GM23338 (cell line): ENCODE data around the gene LMF1. TPM values are rescaled to one million over a fixed set of nuclear protein-coding genes. Genes with fewer than 3 reads are reported as not detected.
"Not testable (repeated sequence)": the region's sequence is repeated elsewhere in the genome, so short reads cannot be mapped to it uniquely, and the experiment has no call there.

ENCODE experiments used
- ATAC-seq: fragments of 200-7000 bp; cut with Tn5 transposase; 3 replicates; pipeline ENCODE4 v1.9.1; 2020
- DNase-seq: peaks from one replicate; pipeline ENCODE4 v3.0.0-alpha.2; 2015; ENCODE audit warnings: low spot score
- H2AFZ ChIP-seq: fragments of 200-600 bp; sonication (generic); 2 replicates; pipeline ENCODE4 v1.8.0; 2016; ENCODE audit warnings: antibody characterized with exemption, mild to moderate bottlenecking, moderate library complexity
- H3F3A ChIP-seq: fragments of 200-600 bp; sonication (generic); replicated peaks from 2 replicates; pipeline ENCODE4 v1.8.0; 2017; ENCODE audit warnings: antibody characterized with exemption, mixed run types, low read depth
- H3K27ac ChIP-seq: fragments of 200-600 bp; sonication (generic); 2 replicates; pipeline ENCODE4 v1.6.1; 2016; ENCODE audit warnings: low read depth
- H3K27me3 ChIP-seq: fragments of 200-600 bp; sonication (generic); 2 replicates; pipeline ENCODE4 v1.8.0; 2016; ENCODE audit warnings: mild to moderate bottlenecking, mixed run types, moderate library complexity; ENCODE audit not compliant: insufficient read depth
- H3K36me3 ChIP-seq: fragments of 200-600 bp; sonication (generic); 2 replicates; pipeline ENCODE4 v1.8.0; 2016; ENCODE audit warnings: mild to moderate bottlenecking; ENCODE audit not compliant: insufficient read depth
- H3K4me1 ChIP-seq: fragments of 200-600 bp; sonication (generic); 2 replicates; pipeline ENCODE4 v1.8.0; 2016; ENCODE audit warnings: mild to moderate bottlenecking, moderate library complexity; ENCODE audit not compliant: insufficient read depth
- H3K4me2 ChIP-seq: fragments of 200-600 bp; sonication (generic); 2 replicates; pipeline ENCODE4 v1.7.1; 2017; ENCODE audit warnings: mixed run types
- H3K4me3 ChIP-seq: fragments of 200-600 bp; sonication (generic); 2 replicates; pipeline ENCODE4 v1.6.1; 2016; ENCODE audit warnings: mixed run types
- H3K79me2 ChIP-seq: fragments of 200-600 bp; sonication (generic); replicated peaks from 2 replicates; pipeline ENCODE4 v1.8.0; 2017; ENCODE audit warnings: mild to moderate bottlenecking; ENCODE audit not compliant: insufficient read depth
- H3K9me2 ChIP-seq: fragments of 200-600 bp; sonication (generic); 2 replicates; pipeline ENCODE4 v1.8.0; 2017; ENCODE audit not compliant: insufficient read depth
- H4K20me1 ChIP-seq: fragments of 200-600 bp; sonication (generic); replicated peaks from 2 replicates; pipeline ENCODE4 v1.8.0; 2017; ENCODE audit warnings: mild to moderate bottlenecking; ENCODE audit not compliant: insufficient read depth
- H3K27ac Mint-ChIP-seq: 2 replicates; pipeline ENCODE4 v1.8.0; 2020; ENCODE audit warnings: inconsistent platforms, mild to moderate bottlenecking, moderate library complexity, mixed read lengths
- H3K27me3 Mint-ChIP-seq: 3 replicates; pipeline ENCODE4 v1.8.0; 2022; ENCODE audit warnings: low read depth, mild to moderate bottlenecking, moderate library complexity, mixed read lengths, inconsistent platforms; ENCODE audit not compliant: insufficient read depth, poor library complexity
- H3K36me3 Mint-ChIP-seq: 3 replicates; pipeline ENCODE4 v1.8.0; 2021; ENCODE audit warnings: low read depth, mild to moderate bottlenecking, inconsistent platforms, moderate library complexity, mixed read lengths
- H3K4me1 Mint-ChIP-seq: 3 replicates; pipeline ENCODE4 v1.8.0; 2020; ENCODE audit warnings: mild to moderate bottlenecking, inconsistent platforms, mixed read lengths
- H3K4me3 Mint-ChIP-seq: 3 replicates; pipeline ENCODE4 v1.8.0; 2021; ENCODE audit warnings: moderate library complexity, mild to moderate bottlenecking, inconsistent platforms, mixed read lengths
- H3K9me3 Mint-ChIP-seq: 3 replicates; pipeline ENCODE4 v1.8.0; 2020; ENCODE audit warnings: moderate library complexity, mild to moderate bottlenecking, inconsistent platforms, mixed read lengths
- EZH2 ChIP-seq: fragments of 200-600 bp; sonication (generic); IDR thresholded peaks from one replicate; pipeline ENCODE4 v1.8.0; 2017; ENCODE audit warnings: antibody characterized with exemption, mild to moderate bottlenecking, low read depth; ENCODE audit not compliant: unreplicated experiment
- JUNB ChIP-seq: IDR thresholded peaks from one replicate; pipeline ENCODE4 v1.6.1; 2016; ENCODE audit warnings: antibody characterized with exemption; ENCODE audit not compliant: unreplicated experiment
- NANOG ChIP-seq: IDR thresholded peaks from 2 replicates; pipeline ENCODE4 v1.6.1; 2016; ENCODE audit warnings: antibody characterized with exemption, borderline replicate concordance
- ZNF114 ChIP-seq: fragments of 250-450 bp; sonication (Bioruptor Pico); IDR thresholded peaks from 2 replicates; pipeline ENCODE4 v1.5.0; 2020; ENCODE audit warnings: mild to moderate bottlenecking, moderate library complexity
- ZNF331 ChIP-seq: fragments of 250-450 bp; sonication (Bioruptor Pico); IDR thresholded peaks from 2 replicates; pipeline ENCODE4 v1.5.0; 2020; ENCODE audit warnings: low read depth, mild to moderate bottlenecking, moderate library complexity
- polyA plus RNA-seq: library from polyadenylated mRNA; unstranded; fragments of >200 nt; fragmentation: Nextera tagmentation; extraction: Ambion mirVana; gene quantifications from 2 replicates; pipeline ENCODE4 v1.2.1, GENCODE V29; 2016
- total RNA-seq: library from RNA; depleted of rRNA; stranded (reverse); fragments of >200 nt; shearing (Covaris generic); gene quantifications from 2 replicates; pipeline ENCODE4 v1.2.3, GENCODE V29; 2014
- TF ChIP-seq, protein P1 (sequence below), 2 experiments: fragments of 200-600 bp in 1 of 2; sonication (generic) in 1 of 2; conservative IDR thresholded peaks; 2 replicates each; pipeline versions ENCODE4 v1.5.1 to v1.6.1; 2016 to 2017; ENCODE audit warnings: antibody characterized with exemption in 2 of 2, low read depth in 2 of 2, mild to moderate bottlenecking in 2 of 2, moderate library complexity in 1 of 2
- TF ChIP-seq, protein P2 (sequence below): IDR thresholded peaks from one replicate; pipeline ENCODE4 v1.6.1; 2018; ENCODE audit warnings: antibody characterized with exemption; ENCODE audit not compliant: unreplicated experiment

The LMF1 gene
- total and polyA plus RNA-seq, 2 experiments from 2014 or later, result 4.2 to 10.1 TPM

DNA sequence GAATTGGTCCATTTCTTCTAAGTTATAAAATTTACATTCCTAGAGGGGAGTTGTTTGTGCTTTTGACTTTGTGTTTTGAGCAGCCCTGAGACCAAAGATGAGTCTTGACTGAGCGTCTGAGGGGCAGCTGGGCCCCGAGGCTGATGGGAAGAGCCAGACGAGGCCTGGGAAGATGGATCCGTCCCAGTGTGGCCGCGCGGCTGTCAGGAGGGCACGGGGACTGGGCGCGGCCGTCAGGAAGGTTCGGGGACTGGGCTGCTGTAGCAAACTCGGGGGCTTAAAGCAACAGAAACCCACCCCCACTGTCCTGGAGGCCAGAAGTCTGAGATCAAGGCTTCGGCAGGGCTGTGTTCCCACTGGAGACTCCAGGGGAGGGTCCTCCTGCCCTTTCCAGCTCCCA, 132.0 kb downstream of the LMF1 start (continued):
- no peak for TF ChIP-seq ZNF331 (CRISPR knock-in tag)
- TF ChIP-seq, protein P1, sequence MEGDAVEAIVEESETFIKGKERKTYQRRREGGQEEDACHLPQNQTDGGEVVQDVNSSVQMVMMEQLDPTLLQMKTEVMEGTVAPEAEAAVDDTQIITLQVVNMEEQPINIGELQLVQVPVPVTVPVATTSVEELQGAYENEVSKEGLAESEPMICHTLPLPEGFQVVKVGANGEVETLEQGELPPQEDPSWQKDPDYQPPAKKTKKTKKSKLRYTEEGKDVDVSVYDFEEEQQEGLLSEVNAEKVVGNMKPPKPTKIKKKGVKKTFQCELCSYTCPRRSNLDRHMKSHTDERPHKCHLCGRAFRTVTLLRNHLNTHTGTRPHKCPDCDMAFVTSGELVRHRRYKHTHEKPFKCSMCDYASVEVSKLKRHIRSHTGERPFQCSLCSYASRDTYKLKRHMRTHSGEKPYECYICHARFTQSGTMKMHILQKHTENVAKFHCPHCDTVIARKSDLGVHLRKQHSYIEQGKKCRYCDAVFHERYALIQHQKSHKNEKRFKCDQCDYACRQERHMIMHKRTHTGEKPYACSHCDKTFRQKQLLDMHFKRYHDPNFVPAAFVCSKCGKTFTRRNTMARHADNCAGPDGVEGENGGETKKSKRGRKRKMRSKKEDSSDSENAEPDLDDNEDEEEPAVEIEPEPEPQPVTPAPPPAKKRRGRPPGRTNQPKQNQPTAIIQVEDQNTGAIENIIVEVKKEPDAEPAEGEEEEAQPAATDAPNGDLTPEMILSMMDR (conservative IDR thresholded peaks at IDR 0.05; ENCODE audit: low read depth in 2 of 2), result no peak
- TF ChIP-seq, protein P2, sequence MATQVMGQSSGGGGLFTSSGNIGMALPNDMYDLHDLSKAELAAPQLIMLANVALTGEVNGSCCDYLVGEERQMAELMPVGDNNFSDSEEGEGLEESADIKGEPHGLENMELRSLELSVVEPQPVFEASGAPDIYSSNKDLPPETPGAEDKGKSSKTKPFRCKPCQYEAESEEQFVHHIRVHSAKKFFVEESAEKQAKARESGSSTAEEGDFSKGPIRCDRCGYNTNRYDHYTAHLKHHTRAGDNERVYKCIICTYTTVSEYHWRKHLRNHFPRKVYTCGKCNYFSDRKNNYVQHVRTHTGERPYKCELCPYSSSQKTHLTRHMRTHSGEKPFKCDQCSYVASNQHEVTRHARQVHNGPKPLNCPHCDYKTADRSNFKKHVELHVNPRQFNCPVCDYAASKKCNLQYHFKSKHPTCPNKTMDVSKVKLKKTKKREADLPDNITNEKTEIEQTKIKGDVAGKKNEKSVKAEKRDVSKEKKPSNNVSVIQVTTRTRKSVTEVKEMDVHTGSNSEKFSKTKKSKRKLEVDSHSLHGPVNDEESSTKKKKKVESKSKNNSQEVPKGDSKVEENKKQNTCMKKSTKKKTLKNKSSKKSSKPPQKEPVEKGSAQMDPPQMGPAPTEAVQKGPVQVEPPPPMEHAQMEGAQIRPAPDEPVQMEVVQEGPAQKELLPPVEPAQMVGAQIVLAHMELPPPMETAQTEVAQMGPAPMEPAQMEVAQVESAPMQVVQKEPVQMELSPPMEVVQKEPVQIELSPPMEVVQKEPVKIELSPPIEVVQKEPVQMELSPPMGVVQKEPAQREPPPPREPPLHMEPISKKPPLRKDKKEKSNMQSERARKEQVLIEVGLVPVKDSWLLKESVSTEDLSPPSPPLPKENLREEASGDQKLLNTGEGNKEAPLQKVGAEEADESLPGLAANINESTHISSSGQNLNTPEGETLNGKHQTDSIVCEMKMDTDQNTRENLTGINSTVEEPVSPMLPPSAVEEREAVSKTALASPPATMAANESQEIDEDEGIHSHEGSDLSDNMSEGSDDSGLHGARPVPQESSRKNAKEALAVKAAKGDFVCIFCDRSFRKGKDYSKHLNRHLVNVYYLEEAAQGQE, result no peak

DNA sequence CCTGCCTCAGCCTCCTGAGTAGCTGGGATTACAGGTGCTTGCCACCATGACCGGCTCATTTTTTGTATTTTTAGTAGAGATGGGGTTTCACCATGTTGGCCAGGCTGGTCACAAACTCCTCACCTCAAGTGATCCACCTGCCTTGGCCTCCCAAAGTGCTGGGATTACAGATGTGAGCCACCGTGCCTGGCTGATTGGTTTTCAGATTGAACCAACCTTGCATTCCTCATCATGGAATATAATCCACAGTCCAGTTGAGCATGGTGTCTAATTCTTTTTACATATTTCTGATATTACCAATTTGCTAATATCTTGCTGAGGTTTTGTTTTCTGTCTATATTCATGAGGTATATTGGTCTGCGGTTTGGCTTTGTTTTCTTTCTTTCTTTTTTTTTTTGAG, 134.0 kb downstream of the LMF1 start:
- not testable (repeated sequence) for H3K9me2 ChIP-seq, H3K4me1 ChIP-seq, H3K36me3 ChIP-seq, H3K4me1 Mint-ChIP-seq, DNase-seq, H3K79me2 ChIP-seq, H3K4me3 ChIP-seq, H3K4me2 ChIP-seq, H3K27ac ChIP-seq, H3F3A ChIP-seq, H3K27ac Mint-ChIP-seq, H3K4me3 Mint-ChIP-seq, H4K20me1 ChIP-seq, H3K36me3 Mint-ChIP-seq, H3K27me3 Mint-ChIP-seq, ATAC-seq, H3K27me3 ChIP-seq, H2AFZ ChIP-seq
- peaks cover 22% of the 10 kb centered on the region for H3K9me3 Mint-ChIP-seq

DNA sequence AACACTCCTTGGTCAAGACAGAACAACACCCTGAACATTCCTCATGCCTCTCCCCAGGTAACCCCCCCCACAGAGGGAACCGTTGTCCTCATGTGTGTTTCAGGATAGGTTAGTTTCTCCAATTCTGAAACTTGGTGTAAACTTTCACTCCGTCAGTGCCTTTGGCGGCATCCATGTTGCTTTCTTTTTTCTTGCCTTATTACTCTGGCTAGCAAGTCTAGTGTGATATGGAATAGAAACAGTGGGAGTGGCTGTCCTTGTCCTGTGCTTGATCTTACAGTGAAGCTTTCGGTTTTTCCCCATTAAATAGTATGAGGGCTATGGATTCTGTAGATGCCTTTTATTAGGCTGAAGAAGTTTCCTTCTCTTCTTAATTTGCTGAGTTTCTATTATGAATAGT, 134.6 kb downstream of the LMF1 start:
- H3K9me3 Mint-ChIP-seq, result peaks cover 22% of the 10 kb centered on the region
- Histone ChIP-seq H3K27me3 (no peaks in the 10 kb centered on the region), H3K4me1 (no peaks in the 10 kb centered on the region), H3K4me3 (no peak overlapping the region), H3K36me3 (0 out of 2 replicates have a peak, but pooled peaks cover 3% of the 10 kb centered on the region), H3K27ac (no peak overlapping the region), H2AFZ (no peak overlapping the region), H3F3A (no peaks in the 10 kb centered on the region), H4K20me1 (no peaks in the 10 kb centered on the region), H3K79me2 (no peaks in the 10 kb centered on the region), H3K4me2 (no peak overlapping the region), H3K9me2 (no peaks in the 10 kb centered on the region)
- H3K4me3 Mint-ChIP-seq, result no peak overlapping the region
- no peak for ATAC-seq
- no peak overlapping the region for H3K27ac Mint-ChIP-seq
- no peak for DNase-seq
- H3K36me3 Mint-ChIP-seq, result peaks cover 4% of the 10 kb centered on the region; the same call in 1 of the 3 replicates
- H3K4me1 Mint-ChIP-seq, result no peaks in the 10 kb centered on the region
- H3K27me3 Mint-ChIP-seq, result peaks cover 5% of the 10 kb centered on the region
- TF ChIP-seq JUNB (no peak), ZNF331 (CRISPR knock-in tag) (no peak), ZNF114 (CRISPR knock-in tag) (no peak), EZH2 (no peak), NANOG (no peak)
- TF ChIP-seq, protein P1 (conservative IDR thresholded peaks at IDR 0.05; ENCODE audit: low read depth in 2 of 2), result no peak
